HG02973 (cell line): ENCODE results near the gene ATP1A2.

Experiments
- ATAC-seq: cut with Tn5 transposase; IDR thresholded peaks from one replicate; pipeline ENCODE4 v1.9.1; 2021; ENCODE audit warnings: moderate library complexity; ENCODE audit not compliant: unreplicated experiment

ATP1A2 gene

DNA sequence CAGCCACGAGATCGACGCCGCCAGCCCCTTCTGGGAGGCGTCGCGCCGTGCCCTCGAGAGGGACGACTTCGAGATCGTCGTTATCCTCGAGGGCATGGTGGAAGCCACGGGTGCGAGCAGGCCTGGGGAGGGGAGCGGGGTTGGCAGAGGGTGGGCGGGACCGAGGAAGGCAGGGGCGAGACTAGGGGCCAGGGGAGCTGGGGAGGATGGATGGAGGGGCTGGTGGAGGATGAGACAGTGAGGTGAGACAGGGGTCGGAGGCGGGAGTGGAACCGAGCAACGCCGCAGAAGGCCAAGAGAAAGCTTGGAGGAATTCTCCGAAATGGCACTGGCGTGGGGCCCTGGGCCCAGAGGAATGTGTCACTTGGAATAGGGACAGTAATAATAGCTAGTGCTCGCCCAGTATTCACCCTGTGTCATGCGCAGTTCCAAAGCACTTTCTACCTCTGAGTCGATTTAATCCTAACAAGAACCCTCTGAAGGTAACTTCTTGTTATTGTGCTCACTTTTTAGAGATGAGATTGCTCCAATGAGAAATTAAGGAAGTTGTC, 30.7 kb upstream of the ATP1A2 start:
- no peak for ATAC-seq

- no peak for ATAC-seq
These were observed 29.7 kb upstream of the ATP1A2 start for GRCh38 chr1:160085686-160086455.

GRCh38 chr1:160086456-160086892, 29.1 kb upstream of the ATP1A2 start:
- no peak for ATAC-seq

- ATAC-seq: no peak
These were observed 28.4 kb upstream of the ATP1A2 start for GRCh38 chr1:160087118-160087662.

DNA sequence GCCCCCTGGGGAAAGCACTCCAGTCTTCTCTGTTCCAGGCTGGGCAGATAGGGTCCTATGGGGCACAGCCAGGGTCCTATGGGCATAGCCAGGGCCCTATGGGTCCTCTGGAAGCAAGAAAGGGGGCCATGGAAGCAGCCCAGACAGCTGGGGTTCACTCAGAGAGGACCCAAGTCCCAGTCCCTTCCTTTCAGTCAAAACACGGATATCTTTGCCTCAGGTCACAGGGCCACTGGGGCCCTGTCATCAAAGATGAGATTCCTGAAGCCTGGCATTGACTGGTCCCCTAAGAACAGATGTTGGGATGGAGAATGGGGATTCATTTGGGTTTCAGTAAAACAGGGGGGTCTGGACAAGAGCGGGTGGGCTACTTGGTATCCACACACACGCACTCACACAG, 25.7 kb upstream of the ATP1A2 start:
- no peak for ATAC-seq

DNA sequence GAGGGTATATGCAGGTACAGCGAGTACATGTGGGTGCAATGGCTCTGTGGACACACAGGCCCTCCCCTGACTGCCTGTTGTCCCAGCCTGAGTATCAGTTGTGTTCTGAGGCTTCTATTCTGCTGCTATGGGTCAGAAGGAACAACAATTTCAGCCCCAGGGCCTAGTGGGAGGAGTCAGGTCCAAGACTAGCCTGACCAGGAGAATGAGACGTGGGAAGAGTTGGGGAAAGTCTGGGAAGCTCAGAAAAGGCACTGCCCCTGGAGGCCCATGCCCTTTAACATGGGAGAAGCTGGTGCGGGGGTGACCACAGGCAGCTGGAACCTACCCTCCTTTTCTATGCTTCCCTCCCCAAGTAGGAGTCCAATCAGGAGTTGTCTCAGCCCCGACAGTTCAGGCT, 24.8 kb upstream of the ATP1A2 start:
- ATAC-seq: no peak

- no peak for ATAC-seq
These were observed 23.8 kb upstream of the ATP1A2 start for GRCh38 chr1:160091666-160092223.

- no peak for ATAC-seq
These were observed 23.0 kb upstream of the ATP1A2 start for GRCh38 chr1:160092366-160093068.

- no peak for ATAC-seq
These were observed 22.5 kb upstream of the ATP1A2 start for GRCh38 chr1:160093069-160093395.

DNA sequence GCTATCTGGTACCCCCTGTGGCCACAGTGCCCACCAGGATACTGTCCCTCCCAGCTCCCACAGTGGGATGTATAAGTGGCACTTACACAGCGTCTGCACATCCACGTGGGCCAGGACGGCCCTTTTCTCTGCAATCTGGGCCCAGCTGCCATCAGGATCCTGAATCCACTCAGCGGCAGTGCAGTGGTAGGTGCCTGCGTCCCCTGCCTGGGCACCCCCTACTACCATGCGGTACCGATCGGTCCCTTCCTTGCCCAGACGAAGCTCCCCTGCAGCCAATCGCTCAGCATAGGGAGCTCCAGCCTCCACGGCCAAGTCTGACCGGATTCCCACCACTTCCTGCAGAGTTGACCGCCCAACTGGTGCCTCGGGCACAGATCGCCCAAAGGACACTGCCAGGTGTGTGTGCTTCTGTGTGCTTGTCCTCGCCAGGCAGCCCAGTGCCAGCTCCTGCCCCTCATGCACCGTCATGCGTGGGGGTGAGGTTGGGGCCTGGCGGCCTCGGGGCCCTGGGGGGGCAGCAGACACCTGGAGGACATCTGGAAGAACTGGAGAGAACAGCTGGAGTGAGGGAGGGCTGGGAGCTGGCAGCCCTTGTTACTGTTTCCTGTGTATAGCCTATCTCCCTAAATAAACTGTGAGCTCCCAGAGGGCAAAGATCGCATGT, 21.8 kb upstream of the ATP1A2 start:
- no peak for ATAC-seq

- ATAC-seq: no peak
These were observed 21.3 kb upstream of the ATP1A2 start for GRCh38 chr1:160094291-160094625.

DNA sequence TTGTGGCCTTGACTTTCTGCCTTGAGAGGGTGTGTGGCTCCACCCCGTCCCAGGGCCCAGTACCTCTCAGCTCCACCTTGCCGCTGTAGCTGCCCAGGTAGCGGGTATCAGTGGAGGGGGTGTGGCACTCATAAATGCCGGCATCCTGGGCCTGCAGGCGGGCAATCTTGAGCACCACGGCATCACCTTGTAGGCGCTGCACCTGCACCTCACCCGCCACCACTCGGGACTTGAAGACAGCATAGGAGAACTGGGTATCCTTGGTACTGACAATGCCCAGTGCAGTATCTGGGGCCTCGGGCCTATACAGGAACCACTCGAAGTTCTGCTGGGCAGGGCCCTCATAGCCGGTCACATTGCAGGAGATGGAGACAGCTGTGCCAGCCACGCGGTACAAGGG, 20.8 kb upstream of the ATP1A2 start:
- no peak for ATAC-seq

- ATAC-seq: no peak
These were observed 20.0 kb upstream of the ATP1A2 start for GRCh38 chr1:160095382-160096105.

DNA sequence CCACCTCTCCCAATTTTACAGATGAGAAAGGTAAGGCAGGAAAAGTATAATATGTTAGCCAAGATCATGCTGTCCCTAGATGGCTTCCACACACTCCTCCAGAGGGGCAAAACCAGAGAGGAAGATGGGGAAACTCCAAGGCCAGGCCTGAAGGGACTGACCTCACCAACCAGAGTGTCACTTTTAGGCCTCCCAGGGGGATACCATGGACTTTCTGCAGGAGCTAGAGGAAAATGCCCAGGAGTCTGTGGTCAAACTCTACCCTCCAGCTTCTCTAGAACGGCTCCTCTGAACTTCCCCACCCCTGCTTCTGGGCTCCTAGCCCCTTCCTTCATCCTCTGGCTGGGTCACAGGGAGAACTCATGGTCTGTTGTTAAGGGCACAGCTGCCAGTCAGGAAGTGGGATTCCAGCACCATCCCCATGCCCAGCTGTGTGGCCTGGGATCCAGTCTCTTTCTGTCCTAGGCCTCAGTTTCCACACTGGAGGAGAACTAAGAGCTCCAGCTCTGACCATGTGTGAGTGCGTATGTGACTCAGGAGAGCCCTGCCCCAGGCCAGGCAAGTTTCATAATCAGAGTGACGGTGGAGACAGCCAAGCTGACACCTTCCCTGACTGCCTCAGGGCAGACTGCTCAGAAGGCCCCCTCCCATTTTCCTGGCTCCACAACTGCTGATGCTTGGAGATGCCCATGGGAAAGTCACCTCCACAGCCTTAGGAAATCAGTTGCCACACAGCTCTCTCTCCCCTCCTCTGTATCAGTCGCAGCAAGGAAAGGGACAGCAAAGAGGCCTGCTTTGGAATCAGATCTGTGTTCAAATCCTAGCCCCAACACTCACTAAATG, 19.1 kb upstream of the ATP1A2 start:
- ATAC-seq: no peak

- no peak for ATAC-seq
These were observed 18.2 kb upstream of the ATP1A2 start for GRCh38 chr1:160097151-160097910.

GRCh38 chr1:160097911-160098851, 17.4 kb upstream of the ATP1A2 start, which contains the start of gene IGSF8:
Gene IGSF8, minus strand, starts transcription at chr1:160098619. Its CDS starts 147 bp downstream, at chr1:160098472.
- peak; percentile 36 for ATAC-seq

- peak; percentile 74 for ATAC-seq
These were observed 16.6 kb upstream of the ATP1A2 start for GRCh38 chr1:160098852-160099561.
